HepG2 (cell line): ENCODE measurements around the gene HLA-DOA. TPM values are rescaled to one million over a fixed set of nuclear protein-coding genes. Genes with fewer than 3 reads are reported as not detected.
A peak's percentile ranks its signal among the peaks of the same experiment; 100 is the strongest.

Source experiments
- ATAD3A ChIP-seq: sonication (generic); formaldehyde crosslinking; IDR thresholded peaks from 2 replicates; pipeline ENCODE4 v1.4.0; 2020; ENCODE audit warnings: missing genetic modification reagents
- IRF9 ChIP-seq: sonication (generic); formaldehyde crosslinking; IDR thresholded peaks from 2 replicates; pipeline ENCODE4 v1.8.0; 2022; ENCODE audit warnings: missing genetic modification reagents, mild to moderate bottlenecking, borderline replicate concordance
- KDM1A ChIP-seq: IDR thresholded peaks from 2 replicates; pipeline ENCODE4 v1.6.1; 2016; ENCODE audit warnings: missing compliant biosample characterization
- PAX8 ChIP-seq: sonication (generic); formaldehyde crosslinking; IDR thresholded peaks from 2 replicates; pipeline ENCODE4 v1.8.0; 2022; ENCODE audit warnings: mild to moderate bottlenecking, missing genetic modification reagents, borderline replicate concordance
- RFX3 ChIP-seq: IDR thresholded peaks from 2 replicates; pipeline ENCODE4 v1.6.1; 2016; ENCODE audit warnings: missing biosample characterization, missing genetic modification reagents
- THAP7 ChIP-seq: sonication (generic); formaldehyde crosslinking; IDR thresholded peaks from 2 replicates; pipeline ENCODE4 v1.8.1; 2023; ENCODE audit warnings: mild to moderate bottlenecking, missing genetic modification reagents
- YEATS4 ChIP-seq: sonication (generic); formaldehyde crosslinking; IDR thresholded peaks from 2 replicates; pipeline ENCODE4 v1.4.0; 2020; ENCODE audit warnings: missing genetic modification reagents, borderline replicate concordance
- ZBTB39 ChIP-seq: sonication (generic); formaldehyde crosslinking; IDR thresholded peaks from 2 replicates; pipeline ENCODE4 v1.5.0; 2020; ENCODE audit warnings: missing genetic modification reagents
- ZNF234 ChIP-seq: sonication (generic); formaldehyde crosslinking; conservative IDR thresholded peaks from 2 replicates; pipeline ENCODE4 v1.5.1; 2020; ENCODE audit warnings: mild to moderate bottlenecking, missing genetic modification reagents
- ZNF615 ChIP-seq: sonication (generic); formaldehyde crosslinking; IDR thresholded peaks from 2 replicates; pipeline ENCODE4 v1.5.0; 2020; ENCODE audit warnings: mild to moderate bottlenecking, missing genetic modification reagents, borderline replicate concordance
- ZNF616 ChIP-seq: sonication (generic); formaldehyde crosslinking; IDR thresholded peaks from 2 replicates; pipeline ENCODE4 v1.5.0; 2020; ENCODE audit warnings: low read depth, mild to moderate bottlenecking, missing genetic modification reagents
- ZNF761 ChIP-seq: sonication (generic); formaldehyde crosslinking; conservative IDR thresholded peaks from 2 replicates; pipeline ENCODE4 v1.4.0; 2020; ENCODE audit warnings: mild to moderate bottlenecking, missing genetic modification reagents
- ZNF768 ChIP-seq: sonication (generic); formaldehyde crosslinking; IDR thresholded peaks from 2 replicates; pipeline ENCODE4 v1.4.0; 2020; ENCODE audit warnings: missing genetic modification reagents
- ZNF792 ChIP-seq: IDR thresholded peaks from 2 replicates; pipeline ENCODE4 v1.6.1; 2016
- polyA plus RNA-seq, 8 experiments: library from polyadenylated mRNA; depleted of rRNA in 3 of 8; stranded (reverse) in 7 of 8; unstranded in 1 of 8; fragments of >200 nt; fragmentation: Illumina TruSeq in 4 of 8; extraction: Trizol in 4 of 8; gene quantifications; 2 replicates each; pipeline versions ENCODE4 v1.2.1 to v1.2.3, GENCODE V29; 2011 to 2016; ENCODE audit warnings: low read depth in 4 of 8, missing spikeins in 1 of 8, mixed read lengths in 1 of 8; ENCODE audit not compliant: insufficient read depth in 1 of 8
- total RNA-seq, 5 experiments: library from RNA; depleted of rRNA; stranded (reverse); fragments of >200 nt; fragmentation: Illumina TruSeq; extraction: Trizol; gene quantifications; 2 replicates each; pipeline ENCODE4 v1.2.3, GENCODE V29; 2016; ENCODE audit warnings: low read depth in 1 of 5
- TF ChIP-seq, protein P1 (sequence below), 2 experiments: fragments of 450-650 bp in 1 of 2; sonication (generic) in 1 of 2; formaldehyde crosslinking; IDR thresholded peaks; 2 replicates each; pipeline versions ENCODE4 v1.5.0 to v1.8.0; 2020 to 2022; ENCODE audit warnings: mild to moderate bottlenecking in 1 of 2, missing genetic modification reagents in 1 of 2
- TF ChIP-seq, protein P2 (sequence below): IDR thresholded peaks from 2 replicates; pipeline ENCODE4 v1.6.1; 2016; ENCODE audit warnings: missing compliant biosample characterization, missing genetic modification reagents, borderline replicate concordance
- TF ChIP-seq, protein P3 (sequence below): sonication (generic); formaldehyde crosslinking; IDR thresholded peaks from 2 replicates; pipeline ENCODE4 v1.5.1; 2020; ENCODE audit warnings: mild to moderate bottlenecking, missing genetic modification reagents, borderline replicate concordance
- TF ChIP-seq, protein P4 (sequence below): sonication (generic); formaldehyde crosslinking; IDR thresholded peaks from 2 replicates; pipeline ENCODE4 v1.4.0; 2020; ENCODE audit warnings: missing genetic modification reagents

The HLA-DOA gene
- total and polyA plus RNA-seq, 2 of the 13 experiments (the other 11 are each of a cell fraction or from before 2014, with no cell fraction given): 0.03 to 0.09 TPM

DNA sequence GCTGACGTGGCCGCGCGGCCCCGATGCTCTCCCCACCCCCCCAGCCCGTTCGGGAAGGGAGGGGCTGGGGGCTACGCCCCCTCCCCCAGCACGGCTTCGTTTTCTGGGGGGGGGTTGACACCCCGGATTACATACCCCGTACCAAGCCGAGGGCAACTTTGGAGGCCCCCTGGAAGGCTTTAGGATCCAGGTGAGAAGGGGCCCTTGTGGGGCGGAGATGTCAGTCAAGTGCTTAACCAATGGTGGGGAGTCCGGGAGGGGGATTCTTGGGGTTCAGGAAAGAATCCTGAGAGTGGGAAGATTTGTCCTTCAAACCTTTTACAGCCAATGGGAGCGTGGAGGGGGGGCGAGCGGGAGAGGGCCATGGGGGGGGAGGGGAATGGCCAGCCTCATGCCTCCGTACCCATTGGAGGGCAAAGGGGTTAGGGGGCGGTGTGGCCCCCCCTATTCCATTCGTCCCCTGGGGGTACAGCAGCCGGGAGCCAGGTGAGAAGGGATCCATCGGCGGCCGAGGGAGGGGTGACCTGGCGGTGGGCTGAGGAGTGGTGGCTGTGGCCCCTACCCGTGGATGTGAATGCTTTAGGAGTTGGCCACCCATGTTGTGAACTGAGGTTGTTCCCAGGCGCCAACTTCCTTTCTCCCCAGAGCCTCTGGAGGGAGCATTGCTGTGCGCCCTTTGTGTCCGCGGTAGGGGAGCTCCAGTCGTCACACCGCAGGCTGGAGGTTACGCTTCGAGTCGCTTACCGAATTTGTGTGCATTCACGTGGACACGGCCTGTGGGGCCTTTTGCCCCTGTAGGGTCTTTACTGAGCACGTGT lies 40.3 kb downstream of the HLA-DOA start (continued):
- TF ChIP-seq, protein P1, sequence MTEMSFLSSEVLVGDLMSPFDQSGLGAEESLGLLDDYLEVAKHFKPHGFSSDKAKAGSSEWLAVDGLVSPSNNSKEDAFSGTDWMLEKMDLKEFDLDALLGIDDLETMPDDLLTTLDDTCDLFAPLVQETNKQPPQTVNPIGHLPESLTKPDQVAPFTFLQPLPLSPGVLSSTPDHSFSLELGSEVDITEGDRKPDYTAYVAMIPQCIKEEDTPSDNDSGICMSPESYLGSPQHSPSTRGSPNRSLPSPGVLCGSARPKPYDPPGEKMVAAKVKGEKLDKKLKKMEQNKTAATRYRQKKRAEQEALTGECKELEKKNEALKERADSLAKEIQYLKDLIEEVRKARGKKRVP (CRISPR knock-in tag; IDR thresholded peaks at IDR 0.05): 0 out of 4 replicates have a peak, but pooled peaks of 1 of the 2 experiments have one; percentile 28
- TF ChIP-seq ZNF761 (CRISPR knock-in tag) (no peak), PAX8 (0 out of 2 replicates have a peak, but pooled peaks have one; percentile 71), ZBTB39 (no peak), ZNF615 (CRISPR knock-in tag) (peak; percentile 6; the same call in 1 of the 2 replicates), YEATS4 (CRISPR knock-in tag) (peak; percentile 39; the same call in 1 of the 2 replicates), KDM1A (no peak), ZNF792 (peak; percentile 28; the same call in 1 of the 2 replicates), ATAD3A (CRISPR knock-in tag) (no peak), THAP7 (CRISPR knock-in tag) (no peak), ZNF616 (CRISPR knock-in tag) (no peak), ZNF234 (CRISPR knock-in tag) (no peak), RFX3 (CRISPR knock-in tag) (no peak), IRF9 (CRISPR knock-in tag) (peak; percentile 52), ZNF768 (peak; percentile 84; the same call in 1 of the 2 replicates)
- TF ChIP-seq, protein P2, sequence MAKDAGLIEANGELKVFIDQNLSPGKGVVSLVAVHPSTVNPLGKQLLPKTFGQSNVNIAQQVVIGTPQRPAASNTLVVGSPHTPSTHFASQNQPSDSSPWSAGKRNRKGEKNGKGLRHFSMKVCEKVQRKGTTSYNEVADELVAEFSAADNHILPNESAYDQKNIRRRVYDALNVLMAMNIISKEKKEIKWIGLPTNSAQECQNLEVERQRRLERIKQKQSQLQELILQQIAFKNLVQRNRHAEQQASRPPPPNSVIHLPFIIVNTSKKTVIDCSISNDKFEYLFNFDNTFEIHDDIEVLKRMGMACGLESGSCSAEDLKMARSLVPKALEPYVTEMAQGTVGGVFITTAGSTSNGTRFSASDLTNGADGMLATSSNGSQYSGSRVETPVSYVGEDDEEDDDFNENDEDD (CRISPR knock-in tag): peak; percentile 65; the same call in 1 of the 2 replicates
- TF ChIP-seq, protein P3, sequence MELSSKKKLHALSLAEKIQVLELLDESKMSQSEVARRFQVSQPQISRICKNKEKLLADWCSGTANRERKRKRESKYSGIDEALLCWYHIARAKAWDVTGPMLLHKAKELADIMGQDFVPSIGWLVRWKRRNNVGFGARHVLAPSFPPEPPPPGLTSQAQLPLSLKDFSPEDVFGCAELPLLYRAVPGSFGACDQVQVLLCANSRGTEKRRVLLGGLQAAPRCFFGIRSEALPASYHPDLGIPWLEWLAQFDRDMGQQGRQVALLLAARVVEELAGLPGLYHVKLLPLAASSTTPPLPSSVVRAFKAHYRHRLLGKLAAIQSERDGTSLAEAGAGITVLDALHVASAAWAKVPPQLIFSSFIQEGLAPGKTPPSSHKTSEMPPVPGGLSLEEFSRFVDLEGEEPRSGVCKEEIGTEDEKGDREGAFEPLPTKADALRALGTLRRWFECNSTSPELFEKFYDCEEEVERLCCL (CRISPR knock-in tag): no peak; the same call in 1 of the 2 replicates
- TF ChIP-seq, protein P4, sequence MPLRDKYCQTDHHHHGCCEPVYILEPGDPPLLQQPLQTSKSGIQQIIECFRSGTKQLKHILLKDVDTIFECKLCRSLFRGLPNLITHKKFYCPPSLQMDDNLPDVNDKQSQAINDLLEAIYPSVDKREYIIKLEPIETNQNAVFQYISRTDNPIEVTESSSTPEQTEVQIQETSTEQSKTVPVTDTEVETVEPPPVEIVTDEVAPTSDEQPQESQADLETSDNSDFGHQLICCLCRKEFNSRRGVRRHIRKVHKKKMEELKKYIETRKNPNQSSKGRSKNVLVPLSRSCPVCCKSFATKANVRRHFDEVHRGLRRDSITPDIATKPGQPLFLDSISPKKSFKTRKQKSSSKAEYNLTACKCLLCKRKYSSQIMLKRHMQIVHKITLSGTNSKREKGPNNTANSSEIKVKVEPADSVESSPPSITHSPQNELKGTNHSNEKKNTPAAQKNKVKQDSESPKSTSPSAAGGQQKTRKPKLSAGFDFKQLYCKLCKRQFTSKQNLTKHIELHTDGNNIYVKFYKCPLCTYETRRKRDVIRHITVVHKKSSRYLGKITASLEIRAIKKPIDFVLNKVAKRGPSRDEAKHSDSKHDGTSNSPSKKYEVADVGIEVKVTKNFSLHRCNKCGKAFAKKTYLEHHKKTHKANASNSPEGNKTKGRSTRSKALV (CRISPR knock-in tag): no peak
